Measurements from ENCODE around the gene CDC42EP1.
"Not testable (repeated sequence)": the region's sequence is repeated elsewhere in the genome, so short reads cannot be mapped to it uniquely, and the experiment has no call there.

Gene CDC42EP1, protein sequence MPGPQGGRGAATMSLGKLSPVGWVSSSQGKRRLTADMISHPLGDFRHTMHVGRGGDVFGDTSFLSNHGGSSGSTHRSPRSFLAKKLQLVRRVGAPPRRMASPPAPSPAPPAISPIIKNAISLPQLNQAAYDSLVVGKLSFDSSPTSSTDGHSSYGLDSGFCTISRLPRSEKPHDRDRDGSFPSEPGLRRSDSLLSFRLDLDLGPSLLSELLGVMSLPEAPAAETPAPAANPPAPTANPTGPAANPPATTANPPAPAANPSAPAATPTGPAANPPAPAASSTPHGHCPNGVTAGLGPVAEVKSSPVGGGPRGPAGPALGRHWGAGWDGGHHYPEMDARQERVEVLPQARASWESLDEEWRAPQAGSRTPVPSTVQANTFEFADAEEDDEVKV

DNA sequence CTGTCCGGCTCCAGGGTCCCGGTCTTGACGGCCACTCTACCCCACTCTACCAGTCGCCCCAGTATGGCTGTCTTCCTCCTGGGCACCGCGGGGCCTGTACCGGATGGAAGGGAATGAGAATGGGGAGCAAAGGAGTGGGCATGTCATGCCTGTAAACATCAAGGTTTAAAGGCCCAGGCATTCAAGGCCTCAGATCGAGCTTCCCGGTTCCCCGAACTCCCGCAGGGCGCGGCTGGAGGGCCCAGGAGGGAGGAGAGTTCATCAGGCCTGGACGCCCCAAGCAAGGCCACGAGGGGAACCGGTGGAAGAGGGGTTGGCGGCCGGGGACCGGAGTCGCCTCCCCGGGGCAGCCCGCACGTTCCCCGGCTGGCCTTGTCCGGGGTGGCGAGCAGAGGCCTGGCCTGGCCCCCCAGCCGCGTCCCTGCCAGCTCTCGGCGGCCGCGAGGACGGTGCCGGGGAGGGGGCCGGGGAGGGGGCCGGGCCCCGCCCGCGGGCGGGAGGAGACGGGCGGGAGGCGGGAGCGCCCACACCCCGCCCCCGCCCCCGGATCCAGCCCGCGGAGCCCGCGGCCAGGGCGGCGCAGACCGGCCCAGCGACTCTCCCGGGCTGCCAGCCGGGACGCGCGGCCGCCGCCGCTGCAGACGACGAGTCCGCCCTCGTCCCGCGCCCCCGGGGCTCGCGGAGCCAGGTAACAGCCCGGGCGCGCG, at the start of gene CDC42EP1:
TSS of gene CDC42EP1 (plus strand) at position 580 of the 707 bp plus-strand sequence. CDS start 5,870 bp downstream, outside the sequence.
- intact Hi-C loops (cut with DNase I) = loop anchor here (10.0 kb wide), 1 partner anchor 245 kb away; no protein-coding TSS in a partner anchor
- peak in 5 of 10 donors; percentile 46 to 93 (median 81) for DNase-seq

DNA sequence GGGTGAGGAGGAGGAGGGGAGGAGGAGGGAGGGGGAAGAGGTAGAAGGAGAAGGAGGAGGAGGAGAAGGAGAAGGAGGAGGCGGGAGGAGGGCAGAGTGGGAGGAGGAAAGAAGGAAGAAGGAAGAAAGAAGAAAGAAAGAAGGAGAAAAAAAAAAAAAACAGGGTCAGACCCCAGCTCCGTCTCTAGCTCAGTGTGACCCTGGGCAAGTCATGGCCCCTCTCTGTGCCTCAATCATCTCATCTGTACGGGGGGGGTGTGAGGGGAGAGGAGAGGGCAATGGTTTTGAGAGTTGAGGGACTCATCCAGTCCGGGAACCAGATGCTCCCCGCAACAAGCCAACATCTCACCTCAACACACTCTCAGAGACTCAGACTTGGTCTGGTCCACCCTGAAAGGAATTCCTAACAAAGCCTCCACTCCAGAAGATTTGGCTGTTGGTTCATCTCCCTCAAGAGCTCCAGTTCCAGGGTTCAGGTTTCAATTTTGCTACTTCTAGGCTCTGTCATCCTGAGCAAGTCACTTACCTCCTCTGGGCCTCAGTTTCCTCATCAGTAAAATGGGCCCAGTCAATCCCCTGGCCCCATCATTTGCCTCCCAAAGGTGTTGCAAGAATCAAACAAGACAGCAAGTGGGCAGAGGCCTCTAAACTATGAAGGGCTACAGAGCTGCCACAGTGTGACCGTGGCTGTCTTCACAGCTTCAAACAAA, 48.7 kb upstream of the CDC42EP1 start:
- no peak for DNase-seq
- intact Hi-C loops (cut with DNase I) = no loop called here

DNA sequence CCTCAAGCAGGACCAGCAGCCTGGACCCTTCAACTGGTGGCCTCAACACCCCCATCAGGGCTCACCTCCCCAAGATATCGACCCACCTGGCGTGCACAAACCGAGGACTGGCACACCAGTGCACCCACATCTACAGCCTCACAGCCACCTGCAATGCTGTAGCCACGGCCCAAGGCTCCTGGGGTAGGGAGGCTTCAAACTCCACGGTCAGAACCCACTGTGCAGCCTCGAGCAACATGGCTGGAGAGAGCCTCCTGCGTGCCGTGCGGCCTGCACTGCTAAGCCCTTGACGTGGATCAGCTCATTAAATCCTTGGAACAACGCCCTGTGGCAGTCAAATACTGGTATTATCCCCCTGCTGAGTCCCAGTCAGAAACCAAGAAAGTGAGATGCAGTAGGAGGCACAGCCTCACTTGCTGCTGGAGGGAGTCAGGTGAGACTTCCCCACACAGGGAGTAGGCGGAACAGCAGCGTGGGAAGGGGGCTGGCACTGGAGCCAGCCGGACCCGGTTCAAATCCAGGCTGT, 45.7 kb upstream of the CDC42EP1 start:
- DNase-seq = peak in 1 of 10 donors; percentile 66
- intact Hi-C loops (cut with DNase I) = no loop called here

DNA sequence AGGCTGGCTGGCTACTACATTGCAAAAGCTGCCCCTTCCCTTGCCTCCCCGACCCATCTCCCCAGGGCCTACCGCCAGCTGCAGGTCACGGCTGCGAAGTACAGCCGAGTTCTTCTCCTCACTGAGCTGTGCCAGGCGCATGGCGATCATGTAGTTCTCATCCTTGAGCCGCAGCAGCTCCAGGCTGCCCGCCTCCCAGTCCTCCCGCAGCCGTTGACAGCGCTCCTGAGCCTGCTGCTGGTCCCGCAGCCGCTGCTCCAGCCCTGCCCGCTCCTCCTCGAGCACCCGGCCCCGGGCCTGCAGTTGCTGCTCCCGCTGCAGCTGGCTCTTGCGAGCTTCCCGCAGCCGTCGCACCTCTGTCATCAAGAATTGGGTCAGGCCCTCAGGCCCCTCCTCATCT, 44.4 kb upstream of the CDC42EP1 start:
- intact Hi-C loops (cut with DNase I) = no loop called here
- peak in 1 of 10 donors; percentile 78 for DNase-seq

DNA sequence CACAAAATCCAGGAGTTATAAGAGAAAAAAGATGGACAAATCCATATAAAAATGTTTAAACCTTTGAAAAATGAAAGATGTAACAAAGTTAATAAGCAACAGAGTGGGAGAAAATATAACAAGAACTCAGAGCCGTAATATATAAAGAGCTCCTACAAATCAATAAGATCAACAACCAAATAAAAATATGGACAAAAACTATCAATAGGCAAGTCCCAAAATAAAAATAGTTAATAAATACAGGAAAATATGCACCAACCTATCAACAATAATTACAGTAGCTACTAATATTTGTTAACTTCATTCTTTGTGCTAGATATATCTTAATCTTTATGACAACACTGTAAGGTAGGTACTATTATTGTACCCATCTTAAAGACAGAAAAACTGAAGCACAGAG, 43.8 kb upstream of the CDC42EP1 start:
- DNase-seq = no peak
- intact Hi-C loops (cut with DNase I) = no loop called here

DNA sequence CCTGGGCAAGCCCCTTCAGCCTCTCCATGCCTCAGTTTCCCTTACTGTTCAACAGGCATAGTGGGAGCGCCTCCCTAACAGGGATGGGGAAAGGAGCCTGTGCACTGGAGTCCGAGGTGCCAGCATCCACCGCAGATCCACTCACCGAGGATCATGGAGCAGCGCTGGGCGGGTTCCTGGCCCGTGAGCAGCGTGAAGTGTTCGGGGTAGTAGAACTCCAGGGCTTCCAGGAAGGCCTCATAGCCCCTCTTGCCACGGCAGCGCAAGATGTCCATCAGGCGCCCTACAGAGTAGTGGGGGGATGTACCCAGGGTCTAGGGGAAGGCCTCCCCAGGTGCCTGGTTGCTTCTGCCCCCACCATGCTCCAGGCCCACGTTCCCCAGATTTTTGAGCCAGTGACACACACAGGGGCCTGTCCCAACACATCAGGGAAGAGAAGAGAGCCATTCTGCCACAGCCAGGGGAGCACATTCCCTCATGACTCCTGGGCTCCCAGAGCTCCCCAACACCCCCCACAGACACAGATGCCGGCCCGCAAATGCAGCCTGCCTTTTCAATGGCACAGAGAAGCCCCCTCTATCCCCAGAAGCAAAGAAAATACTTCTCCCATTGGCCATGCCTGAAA, 42.3 kb upstream of the CDC42EP1 start:
- intact Hi-C loops (cut with DNase I) = no loop called here
- no peak for DNase-seq

DNA sequence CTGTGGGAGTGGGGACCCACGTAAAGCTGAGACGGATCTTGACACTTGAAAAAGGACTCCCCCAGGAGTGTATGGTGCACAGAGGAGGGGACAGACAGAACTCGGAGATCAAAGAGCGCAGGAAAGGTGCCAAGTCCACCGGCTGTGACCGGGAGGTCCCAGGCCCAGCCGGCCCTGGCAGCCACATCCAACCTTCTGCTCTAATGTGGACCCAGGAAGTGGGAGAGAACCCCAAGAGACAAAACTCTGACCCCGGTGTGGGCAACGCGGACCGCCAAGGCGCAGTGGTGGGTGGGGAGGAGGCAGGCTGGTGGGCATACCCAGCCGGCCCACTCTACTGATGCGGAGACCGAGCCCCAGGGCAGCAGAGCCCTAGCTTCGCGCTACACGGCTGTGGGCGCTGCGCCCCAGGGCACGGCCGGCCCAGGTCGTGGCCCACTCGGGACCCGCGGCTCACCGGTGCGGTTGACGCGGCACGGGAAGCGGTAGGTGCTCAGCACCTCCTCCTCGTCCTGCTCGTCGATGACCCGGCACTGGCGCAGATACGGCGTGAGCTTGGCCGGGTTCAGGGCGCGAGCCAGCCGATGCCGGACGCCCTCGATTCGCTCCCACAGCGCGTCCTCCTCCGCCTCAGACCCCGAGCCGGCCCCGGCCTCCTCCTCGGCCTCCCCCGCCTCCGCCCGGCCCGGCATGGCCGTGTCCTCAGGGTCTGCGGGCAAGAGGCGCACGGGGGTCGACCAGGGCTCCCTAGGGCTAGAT, 41.6 kb upstream of the CDC42EP1 start:
- DNase-seq = no peak
- intact Hi-C loops (cut with DNase I) = no loop called here

DNA sequence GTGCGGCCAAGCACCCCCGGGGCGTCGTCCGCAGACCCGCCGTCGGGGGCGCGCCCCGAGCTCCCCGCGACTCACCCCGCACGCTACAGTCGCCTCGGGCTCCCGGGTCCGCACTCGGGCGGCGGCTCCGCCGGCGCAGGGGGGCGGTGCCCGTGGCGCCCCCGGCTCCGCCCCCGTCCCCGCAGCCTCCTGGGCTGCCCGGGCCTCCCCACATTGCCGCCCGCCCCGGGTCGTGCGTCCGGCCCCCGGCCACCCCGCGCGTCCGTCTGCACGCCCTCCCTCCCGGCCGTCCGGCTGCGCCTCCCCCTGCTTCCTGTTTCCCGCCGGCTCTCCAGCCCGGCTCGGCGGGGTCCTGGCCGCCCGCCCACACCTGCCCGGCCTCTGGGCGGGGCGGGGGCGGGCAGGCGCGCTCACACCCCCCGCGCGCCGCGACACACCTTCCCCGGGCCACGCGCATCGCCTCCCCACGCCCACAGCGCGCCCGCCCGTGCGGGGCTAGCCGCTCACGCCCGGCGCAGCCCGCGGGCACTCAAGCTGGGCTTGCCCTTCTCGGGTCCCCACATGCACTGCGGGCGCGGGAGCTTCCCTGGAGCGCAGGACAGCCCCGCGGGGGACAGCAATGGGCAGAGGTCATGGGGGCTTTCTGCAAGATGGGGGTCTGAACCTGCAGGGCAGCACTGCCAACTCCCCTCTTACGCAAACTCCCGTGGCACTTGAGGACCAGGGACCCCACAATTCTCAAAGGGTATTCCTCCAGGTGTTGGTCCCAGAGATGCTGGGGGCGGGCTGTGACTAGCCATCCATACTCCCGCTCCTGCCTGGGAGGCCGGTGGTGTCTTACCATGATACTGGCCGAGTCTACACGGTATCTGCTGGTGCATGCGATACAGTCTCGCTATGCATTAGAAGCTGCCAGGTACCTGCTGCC, 40.7 kb upstream of the CDC42EP1 start, which contains the start of gene CARD10:
TSS of gene CARD10 (minus strand) at position 148 of the 928 bp plus-strand sequence. CDS start 215 bp downstream, outside the sequence.
- no peak for DNase-seq
- intact Hi-C loops (cut with DNase I) = no loop called here

DNA sequence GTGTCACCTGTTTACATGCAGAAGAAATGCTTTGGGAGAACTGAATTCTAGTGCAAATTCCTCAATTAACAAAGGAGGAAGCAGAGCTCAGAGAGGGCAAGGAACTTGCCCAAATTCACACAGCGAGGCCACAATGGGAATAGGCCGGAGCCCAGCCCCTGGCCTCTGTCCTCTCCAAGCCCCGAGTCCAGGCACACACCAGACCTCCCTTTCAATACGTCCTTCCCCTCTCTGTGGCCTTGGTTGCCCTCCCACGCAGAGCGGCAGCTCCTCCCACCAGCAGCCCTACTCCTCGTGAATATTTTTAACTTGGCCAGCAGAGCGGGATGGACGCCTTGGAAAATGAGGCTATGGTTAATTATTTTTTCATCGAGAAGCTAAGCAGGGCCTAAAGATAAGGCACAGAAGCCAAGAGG, 39.5 kb upstream of the CDC42EP1 start:
- DNase-seq = no peak
- intact Hi-C loops (cut with DNase I) = no loop called here

DNA sequence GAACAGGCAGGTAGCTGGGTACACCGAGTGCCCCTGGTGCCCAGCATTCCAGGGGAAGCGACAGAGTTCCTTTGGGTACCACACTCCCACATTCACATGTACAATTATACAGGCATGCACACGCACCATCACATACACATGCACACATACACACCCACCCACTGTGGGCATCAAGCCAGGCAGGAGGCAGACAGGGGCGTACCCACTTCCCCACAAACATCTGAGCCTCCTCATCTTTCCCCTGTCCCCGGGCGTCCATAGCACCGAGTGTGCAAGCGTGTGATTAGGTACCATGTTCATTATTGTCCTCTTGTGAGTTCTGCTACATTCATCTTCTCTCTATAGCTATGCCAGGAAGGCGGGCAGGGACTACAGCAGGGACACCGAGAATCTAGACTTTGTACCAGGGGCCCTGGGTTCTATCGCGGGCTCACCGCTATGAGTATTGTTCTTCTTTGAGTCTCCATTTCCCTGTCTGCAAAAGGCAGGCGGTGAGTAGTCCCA, 39.0 kb upstream of the CDC42EP1 start:
- intact Hi-C loops (cut with DNase I) = no loop called here
- DNase-seq = no peak

DNA sequence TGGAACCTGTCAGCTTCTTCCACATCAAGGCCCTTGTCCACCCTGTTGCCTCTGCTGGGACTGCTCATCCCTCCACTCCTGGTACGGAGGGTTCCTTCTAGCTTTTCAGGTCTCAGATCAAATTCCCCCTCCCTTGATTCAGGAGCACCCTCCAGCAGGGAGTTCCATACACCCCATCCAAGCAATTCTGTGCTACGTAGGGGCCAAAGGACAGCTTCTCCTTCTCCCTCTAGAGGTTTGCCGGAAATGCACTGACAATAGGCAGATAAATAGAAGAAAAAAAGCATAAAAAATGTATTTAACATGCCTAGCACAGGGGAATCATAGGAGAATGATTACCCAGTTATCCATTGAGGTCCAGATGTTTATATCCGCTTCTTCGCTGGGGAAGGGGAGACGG, 37.8 kb upstream of the CDC42EP1 start:
- DNase-seq = no peak

DNA sequence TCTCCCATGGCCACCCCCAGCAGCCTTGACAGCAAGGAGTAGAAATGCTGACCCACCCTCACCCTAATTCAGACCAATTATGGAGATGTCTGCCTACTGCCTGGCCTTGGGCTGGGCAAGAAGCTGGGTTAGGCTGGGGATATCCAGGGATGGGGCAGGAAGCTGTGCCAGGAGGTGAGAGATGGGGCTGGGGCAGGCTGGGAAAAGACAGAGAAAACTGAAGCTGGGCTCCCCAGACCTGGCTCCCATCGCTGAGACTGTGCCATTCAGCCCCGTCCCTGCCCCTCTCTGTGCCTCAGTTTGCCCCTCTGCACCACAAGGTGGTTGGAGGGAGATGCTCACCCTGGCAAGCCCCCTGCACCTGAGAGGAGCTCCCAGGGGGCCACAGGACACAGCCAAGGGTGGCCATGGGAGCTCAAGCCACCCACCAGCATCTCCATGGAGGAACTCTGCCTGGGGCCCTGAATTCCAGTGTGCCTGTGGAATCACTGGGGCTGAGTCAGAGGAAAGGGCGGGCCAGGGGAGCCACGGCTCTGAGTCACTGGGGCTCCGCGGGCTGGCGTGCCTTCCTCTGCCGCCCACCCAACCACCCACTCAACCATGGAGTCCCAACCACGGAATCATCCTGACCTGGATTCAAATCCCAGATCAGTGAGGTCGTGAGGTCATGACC, 35.1 kb upstream of the CDC42EP1 start:
- peak in 1 of 10 donors; percentile 43 for DNase-seq
- intact Hi-C loops (cut with DNase I) = no loop called here

More for the DNA sequence above, 37.8 kb upstream of the CDC42EP1 start:
- intact Hi-C loops (cut with DNase I) = no loop called here

DNA sequence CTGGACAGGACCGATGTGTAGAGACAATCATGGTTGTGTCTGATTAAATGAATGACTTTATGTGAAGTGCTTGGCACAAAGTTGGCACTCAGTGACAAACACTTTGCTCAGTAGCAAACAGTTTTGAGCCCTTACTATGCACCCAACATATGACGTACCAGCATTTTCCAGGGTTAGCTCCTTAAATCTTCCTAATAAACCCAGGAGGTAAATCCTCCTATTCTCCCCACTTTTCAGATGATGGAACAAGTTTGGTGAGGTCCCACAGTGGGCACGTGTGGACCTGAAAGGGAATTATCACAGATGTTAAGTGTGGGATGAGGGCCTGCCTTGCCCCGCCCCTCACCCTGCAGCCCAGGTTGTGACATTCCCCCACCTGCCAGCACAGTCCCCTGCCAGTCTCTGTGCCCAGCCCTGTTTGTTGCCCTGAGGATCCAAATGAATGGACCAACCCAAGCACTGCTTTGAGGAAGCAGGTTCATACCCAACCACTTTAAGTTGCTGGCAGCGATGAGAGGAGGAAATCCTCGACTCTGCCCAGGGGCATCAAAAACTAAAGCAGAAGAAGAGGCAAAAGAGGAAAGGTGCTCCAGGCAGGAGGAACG, 34.4 kb upstream of the CDC42EP1 start:
- peak in 1 of 10 donors; percentile 59 for DNase-seq
- intact Hi-C loops (cut with DNase I) = no loop called here

DNA sequence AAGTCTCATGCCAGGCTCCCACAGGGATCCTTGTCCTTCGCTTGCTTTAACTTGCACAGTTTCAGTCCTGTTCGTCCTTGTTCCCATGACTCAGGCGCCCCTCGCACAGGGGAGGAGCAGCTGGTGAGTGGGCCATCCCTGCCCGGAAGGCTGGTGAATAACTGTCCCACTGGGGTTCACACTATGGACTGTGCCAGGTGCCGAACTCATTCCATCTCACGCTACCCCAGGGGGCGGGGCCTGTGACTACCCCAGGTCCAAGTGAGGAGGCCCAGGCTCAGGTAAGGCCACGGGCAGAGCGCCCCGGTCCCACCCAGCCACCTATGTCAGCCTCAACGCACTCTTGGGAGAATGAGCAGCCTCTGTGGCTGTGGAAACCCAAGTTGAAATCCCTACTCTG, 33.9 kb upstream of the CDC42EP1 start:
- DNase-seq = peak in 1 of 10 donors; percentile 68
- intact Hi-C loops (cut with DNase I) = no loop called here

DNA sequence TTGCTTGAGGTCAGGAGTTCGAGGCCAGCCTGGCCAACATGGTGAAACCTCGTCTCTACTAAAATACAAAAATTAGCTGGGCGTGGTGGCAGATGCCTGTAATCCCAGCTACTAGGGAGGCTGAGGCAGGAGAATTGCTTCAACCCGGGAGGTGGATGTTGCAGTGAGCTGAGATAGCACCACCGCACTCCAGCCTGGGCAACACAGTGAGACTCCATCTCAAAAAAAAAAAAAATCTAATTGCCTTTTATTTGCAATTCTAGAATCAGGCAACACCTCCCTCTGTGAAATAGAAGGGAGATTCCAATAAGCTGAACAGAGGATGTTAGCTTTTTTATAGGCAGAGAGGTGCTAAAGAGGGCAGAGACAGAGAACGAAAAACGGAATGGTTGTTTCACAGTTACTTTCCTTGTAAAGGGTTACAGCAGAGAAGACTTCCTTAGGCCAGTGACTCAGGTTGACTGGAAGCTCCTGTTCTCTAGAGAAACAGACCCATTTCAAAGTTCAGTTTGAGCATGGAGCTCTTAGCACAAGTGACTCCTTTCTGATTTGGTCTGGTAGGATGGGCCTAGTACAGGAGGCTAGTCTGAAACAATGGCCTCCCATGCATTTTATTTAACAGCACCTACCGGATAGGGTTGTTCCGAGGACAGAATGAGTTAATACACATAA, 33.1 kb upstream of the CDC42EP1 start:
- intact Hi-C loops (cut with DNase I) = not testable (repeated sequence)
- peak in 1 of 10 donors; percentile 26 for DNase-seq

DNA sequence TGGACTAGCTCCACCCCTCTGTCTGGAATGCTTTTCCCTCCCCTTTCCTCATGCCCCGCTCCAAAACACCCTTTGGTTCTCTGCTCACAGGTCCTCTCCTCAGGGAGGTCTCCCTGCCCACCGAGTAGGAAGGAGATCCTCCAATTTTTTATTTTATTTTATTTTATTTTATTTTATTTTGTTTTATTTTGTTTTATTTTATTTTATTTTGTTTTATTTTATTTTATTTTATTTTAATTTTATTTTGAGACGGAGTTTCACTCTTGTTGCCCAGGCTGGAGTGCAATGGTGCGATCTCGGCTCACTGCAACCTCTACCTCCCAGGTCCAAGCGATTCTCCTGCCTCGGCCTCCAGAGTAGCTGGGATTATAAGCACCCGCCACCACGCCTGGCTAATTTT, 32.3 kb upstream of the CDC42EP1 start:
- intact Hi-C loops (cut with DNase I) = not testable (repeated sequence)

More for the DNA sequence above, 32.3 kb upstream of the CDC42EP1 start:
- DNase-seq = peak in 1 of 10 donors; percentile 31

Data from posterior cingulate gyrus (tissue), 11 donors.